Gastroesophageal sphincter (tissue), 3 donors: ENCODE measurements around the gene KHDRBS2.

Experiments used
- CTCF ChIP-seq, 4 experiments: fragments of 200-600 bp in 2 of 4; fragments of 450-650 bp in 2 of 4; sonication (generic) in 1 of 4; IDR thresholded peaks; one replicate each; pipeline ENCODE4 v1.5.1; 2017 to 2019; ENCODE audit warnings: antibody characterized with exemption in 4 of 4, mild to moderate bottlenecking in 2 of 4, moderate library complexity in 2 of 4
- EP300 ChIP-seq: sonication (generic); formaldehyde crosslinking; IDR thresholded peaks from one replicate; pipeline ENCODE4 v1.6.1; 2017; ENCODE audit warnings: antibody characterized with exemption, mild to moderate bottlenecking
- POLR2A ChIP-seq, 2 donors: fragments of 450-650 bp; IDR thresholded peaks; one replicate each; pipeline ENCODE4 v1.6.1; 2017; ENCODE audit warnings: antibody characterized with exemption in 2 of 2, mild to moderate bottlenecking in 2 of 2, moderate library complexity in 1 of 2
- POLR2AphosphoS5 ChIP-seq: sonication (generic); formaldehyde crosslinking; IDR thresholded peaks from one replicate; pipeline ENCODE4 v1.6.1; 2017; ENCODE audit warnings: antibody characterized with exemption

DNA sequence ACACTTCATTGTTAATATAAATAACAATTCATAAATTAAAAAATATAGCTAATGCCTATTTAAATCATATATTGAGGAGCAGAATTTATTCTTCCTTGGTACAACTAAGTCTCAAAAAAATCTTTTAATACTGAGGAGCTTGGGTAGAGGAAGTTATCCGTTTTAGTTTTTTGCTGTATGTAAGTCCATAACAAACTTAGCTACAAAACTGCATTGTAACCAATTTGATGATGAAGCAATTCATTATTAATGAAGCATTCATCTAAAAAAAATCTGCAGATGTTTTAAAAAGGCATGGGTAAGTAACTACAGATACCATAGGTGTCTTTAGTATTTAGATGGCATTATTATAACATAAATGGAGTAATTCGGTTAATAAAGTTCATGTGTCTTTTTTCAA, 1.3 kb downstream of the KHDRBS2 start:
- TF ChIP-seq CTCF (IDR thresholded peaks at IDR 0.05) (no peak), POLR2AphosphoS5 (no peak), EP300 (no peak), POLR2A (IDR thresholded peaks at IDR 0.05) (no peak)
